ENCODE measurements around the gene FAM114A1.

DNA sequence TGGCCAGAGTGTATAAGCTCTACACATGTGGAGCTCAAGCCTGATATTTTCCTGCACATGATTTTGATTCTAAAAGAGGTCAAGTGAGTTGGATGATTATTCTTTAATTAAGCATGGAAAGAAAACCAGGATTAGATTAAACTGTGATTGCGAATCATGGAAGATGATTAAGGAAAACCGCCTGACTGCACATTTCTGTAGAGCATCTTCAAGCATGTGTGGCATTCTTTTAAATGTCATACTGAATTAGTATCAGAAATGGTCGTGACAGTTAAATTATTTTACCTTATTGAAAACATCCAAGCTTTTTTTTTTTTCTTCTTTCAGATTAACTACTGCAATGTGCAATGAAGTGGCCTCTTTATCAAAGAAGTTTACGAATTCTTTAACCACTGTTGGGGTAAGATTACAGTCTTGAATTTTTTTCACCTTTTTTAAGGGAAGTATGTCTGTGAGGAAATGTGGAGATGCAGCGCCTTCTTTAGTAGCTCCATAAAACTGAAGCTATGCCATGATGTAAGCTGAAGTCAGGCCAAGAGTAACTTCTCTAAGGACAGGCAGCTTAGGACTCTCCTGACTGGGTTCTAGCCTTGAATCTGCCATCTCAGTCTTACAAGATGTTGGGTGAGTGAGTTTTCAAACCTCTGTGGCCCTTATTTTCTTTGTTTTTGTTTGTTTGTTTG, 67.9 kb downstream of the FAM114A1 start:
- TF ChIP-seq, protein P1, sequence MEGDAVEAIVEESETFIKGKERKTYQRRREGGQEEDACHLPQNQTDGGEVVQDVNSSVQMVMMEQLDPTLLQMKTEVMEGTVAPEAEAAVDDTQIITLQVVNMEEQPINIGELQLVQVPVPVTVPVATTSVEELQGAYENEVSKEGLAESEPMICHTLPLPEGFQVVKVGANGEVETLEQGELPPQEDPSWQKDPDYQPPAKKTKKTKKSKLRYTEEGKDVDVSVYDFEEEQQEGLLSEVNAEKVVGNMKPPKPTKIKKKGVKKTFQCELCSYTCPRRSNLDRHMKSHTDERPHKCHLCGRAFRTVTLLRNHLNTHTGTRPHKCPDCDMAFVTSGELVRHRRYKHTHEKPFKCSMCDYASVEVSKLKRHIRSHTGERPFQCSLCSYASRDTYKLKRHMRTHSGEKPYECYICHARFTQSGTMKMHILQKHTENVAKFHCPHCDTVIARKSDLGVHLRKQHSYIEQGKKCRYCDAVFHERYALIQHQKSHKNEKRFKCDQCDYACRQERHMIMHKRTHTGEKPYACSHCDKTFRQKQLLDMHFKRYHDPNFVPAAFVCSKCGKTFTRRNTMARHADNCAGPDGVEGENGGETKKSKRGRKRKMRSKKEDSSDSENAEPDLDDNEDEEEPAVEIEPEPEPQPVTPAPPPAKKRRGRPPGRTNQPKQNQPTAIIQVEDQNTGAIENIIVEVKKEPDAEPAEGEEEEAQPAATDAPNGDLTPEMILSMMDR (IDR thresholded peaks at IDR 0.05): no peak
- TF ChIP-seq ZFP36 (IDR thresholded peaks at IDR 0.05; ENCODE audit: borderline replicate concordance, partially characterized antibody) (no peak), ESRRA (IDR thresholded peaks at IDR 0.05; ENCODE audit: borderline replicate concordance, low read length) (no peak), SREBF2 (IDR thresholded peaks at IDR 0.05) (no peak)
- TF ChIP-seq, protein P2, sequence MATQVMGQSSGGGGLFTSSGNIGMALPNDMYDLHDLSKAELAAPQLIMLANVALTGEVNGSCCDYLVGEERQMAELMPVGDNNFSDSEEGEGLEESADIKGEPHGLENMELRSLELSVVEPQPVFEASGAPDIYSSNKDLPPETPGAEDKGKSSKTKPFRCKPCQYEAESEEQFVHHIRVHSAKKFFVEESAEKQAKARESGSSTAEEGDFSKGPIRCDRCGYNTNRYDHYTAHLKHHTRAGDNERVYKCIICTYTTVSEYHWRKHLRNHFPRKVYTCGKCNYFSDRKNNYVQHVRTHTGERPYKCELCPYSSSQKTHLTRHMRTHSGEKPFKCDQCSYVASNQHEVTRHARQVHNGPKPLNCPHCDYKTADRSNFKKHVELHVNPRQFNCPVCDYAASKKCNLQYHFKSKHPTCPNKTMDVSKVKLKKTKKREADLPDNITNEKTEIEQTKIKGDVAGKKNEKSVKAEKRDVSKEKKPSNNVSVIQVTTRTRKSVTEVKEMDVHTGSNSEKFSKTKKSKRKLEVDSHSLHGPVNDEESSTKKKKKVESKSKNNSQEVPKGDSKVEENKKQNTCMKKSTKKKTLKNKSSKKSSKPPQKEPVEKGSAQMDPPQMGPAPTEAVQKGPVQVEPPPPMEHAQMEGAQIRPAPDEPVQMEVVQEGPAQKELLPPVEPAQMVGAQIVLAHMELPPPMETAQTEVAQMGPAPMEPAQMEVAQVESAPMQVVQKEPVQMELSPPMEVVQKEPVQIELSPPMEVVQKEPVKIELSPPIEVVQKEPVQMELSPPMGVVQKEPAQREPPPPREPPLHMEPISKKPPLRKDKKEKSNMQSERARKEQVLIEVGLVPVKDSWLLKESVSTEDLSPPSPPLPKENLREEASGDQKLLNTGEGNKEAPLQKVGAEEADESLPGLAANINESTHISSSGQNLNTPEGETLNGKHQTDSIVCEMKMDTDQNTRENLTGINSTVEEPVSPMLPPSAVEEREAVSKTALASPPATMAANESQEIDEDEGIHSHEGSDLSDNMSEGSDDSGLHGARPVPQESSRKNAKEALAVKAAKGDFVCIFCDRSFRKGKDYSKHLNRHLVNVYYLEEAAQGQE (IDR thresholded peaks at IDR 0.05): no peak
- TF ChIP-seq, protein P3, sequence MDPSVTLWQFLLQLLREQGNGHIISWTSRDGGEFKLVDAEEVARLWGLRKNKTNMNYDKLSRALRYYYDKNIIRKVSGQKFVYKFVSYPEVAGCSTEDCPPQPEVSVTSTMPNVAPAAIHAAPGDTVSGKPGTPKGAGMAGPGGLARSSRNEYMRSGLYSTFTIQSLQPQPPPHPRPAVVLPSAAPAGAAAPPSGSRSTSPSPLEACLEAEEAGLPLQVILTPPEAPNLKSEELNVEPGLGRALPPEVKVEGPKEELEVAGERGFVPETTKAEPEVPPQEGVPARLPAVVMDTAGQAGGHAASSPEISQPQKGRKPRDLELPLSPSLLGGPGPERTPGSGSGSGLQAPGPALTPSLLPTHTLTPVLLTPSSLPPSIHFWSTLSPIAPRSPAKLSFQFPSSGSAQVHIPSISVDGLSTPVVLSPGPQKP (IDR thresholded peaks at IDR 0.05; ENCODE audit: low read depth, low read length): no peak
